Tibial nerve (tissue), 4 donors: ENCODE data around the gene SERINC1. TPM values are rescaled to one million over a fixed set of nuclear protein-coding genes. Genes with fewer than 3 reads are reported as not detected.

Experiments used
- DNase-seq, 2 donors: peaks; one replicate each; pipeline ENCODE4 v3.0.0-alpha.2; 2019; ENCODE audit warnings: low spot score in 2 of 2
- H3K27ac ChIP-seq, 4 donors: fragments of 200-600 bp; sonication (generic) in 3 of 4; one replicate each; pipeline ENCODE4 v1.5.1; 2017 to 2019; ENCODE audit warnings: mild to moderate bottlenecking in 1 of 4
- H3K27me3 ChIP-seq, 2 donors: fragments of 200-600 bp; sonication (generic) in 1 of 2; one replicate each; pipeline versions ENCODE4 v1.5.1 to v1.6.0; 2017 to 2019
- H3K36me3 ChIP-seq, 3 donors: fragments of 200-600 bp; sonication (generic); one replicate each; pipeline ENCODE4 v1.5.1; 2018 to 2019
- H3K4me1 ChIP-seq, 4 donors: fragments of 200-600 bp; sonication (generic) in 3 of 4; one replicate each; pipeline ENCODE4 v1.5.1; 2017 to 2019
- H3K4me3 ChIP-seq, 4 donors: fragments of 200-600 bp; sonication (generic) in 3 of 4; one replicate each; pipeline ENCODE4 v1.5.1; 2017 to 2019; ENCODE audit warnings: mild to moderate bottlenecking in 1 of 4, moderate library complexity in 1 of 4
- H3K9me3 ChIP-seq, 4 donors: fragments of 200-600 bp; sonication (generic) in 3 of 4; one replicate each; pipeline ENCODE4 v1.5.1; 2017 to 2019
- CTCF ChIP-seq, 5 experiments: fragments of 200-600 bp in 3 of 5; fragments of 450-650 bp in 2 of 5; sonication (generic) in 3 of 5; IDR thresholded peaks; one replicate each; pipeline ENCODE4 v1.5.1; 2016 to 2019; ENCODE audit warnings: antibody characterized with exemption in 5 of 5, mild to moderate bottlenecking in 3 of 5, moderate library complexity in 2 of 5
- EP300 ChIP-seq, 2 donors: sonication (generic); formaldehyde crosslinking; IDR thresholded peaks; one replicate each; pipeline ENCODE4 v1.6.1; 2017; ENCODE audit warnings: antibody characterized with exemption in 2 of 2, mild to moderate bottlenecking in 1 of 2
- POLR2A ChIP-seq, 2 donors: fragments of 450-650 bp; IDR thresholded peaks; one replicate each; pipeline ENCODE4 v1.6.1; 2017; ENCODE audit warnings: antibody characterized with exemption in 2 of 2, mild to moderate bottlenecking in 2 of 2, moderate library complexity in 2 of 2
- WGBS, 2 donors: methylation state at CpG; one replicate each; pipeline ENCODE4 v1.1.5; 2018; 5-methylcytosine and 5-hydroxymethylcytosine counted together
- total RNA-seq, 4 donors: library from RNA; depleted of rRNA; stranded (reverse); fragments of >200 nt; gene quantifications; one replicate each; pipeline ENCODE4 v1.1.0, GENCODE V29; 2016

SERINC1 gene
- total RNA-seq, 4 donors from 2014 or later = 167 to 275 (median 248) TPM

GRCh38 chr6:122432816-122433215 is 38.8 kb downstream of the SERINC1 start:
- H3K4me1 ChIP-seq = no peaks in the 10 kb centered on the region
- no peak for DNase-seq
- H3K27ac ChIP-seq = no peak overlapping the region
- no peak overlapping the region for H3K4me3 ChIP-seq
- peaks cover 0 to 54% (median 8%) of the 10 kb centered on the region in 3 donors for H3K36me3 ChIP-seq
- no peaks in the 10 kb centered on the region for H3K27me3 ChIP-seq
- TF ChIP-seq POLR2A (IDR thresholded peaks at IDR 0.05) (no peak), CTCF (IDR thresholded peaks at IDR 0.05) (no peak), EP300 (IDR thresholded peaks at IDR 0.05) (no peak)
- WGBS, 2 donors = 91% methylated on average over 3 of the region's 3 CpGs
- H3K9me3 ChIP-seq = no peaks in the 10 kb centered on the region

GRCh38 chr6:122431780-122432179 is 39.8 kb downstream of the SERINC1 start:
- no peak overlapping the region for H3K4me3 ChIP-seq
- no peaks in the 10 kb centered on the region for H3K27me3 ChIP-seq
- no peak for DNase-seq
- no peaks in the 10 kb centered on the region for H3K9me3 ChIP-seq
- no peaks in the 10 kb centered on the region for H3K4me1 ChIP-seq
- peaks cover 0 to 48% (median 8%) of the 10 kb centered on the region in 3 donors for H3K36me3 ChIP-seq
- no peak overlapping the region for H3K27ac ChIP-seq
- 95 to 98% methylated on average over 4 of the region's 4 CpGs for WGBS, 2 donors
- TF ChIP-seq CTCF (IDR thresholded peaks at IDR 0.05) = no peak
- TF ChIP-seq EP300 (IDR thresholded peaks at IDR 0.05) = no peak
- no peak for TF ChIP-seq POLR2A (IDR thresholded peaks at IDR 0.05)

GRCh38 chr6:122429323-122429722 is 42.3 kb downstream of the SERINC1 start:
- no peak for TF ChIP-seq CTCF (IDR thresholded peaks at IDR 0.05)
- no peak for TF ChIP-seq POLR2A (IDR thresholded peaks at IDR 0.05)
- no peak for TF ChIP-seq EP300 (IDR thresholded peaks at IDR 0.05)

GRCh38 chr6:122428781-122429180 is 42.8 kb downstream of the SERINC1 start:
- H3K9me3 ChIP-seq = no peaks in the 10 kb centered on the region
- H3K27me3 ChIP-seq = no peaks in the 10 kb centered on the region
- H3K4me1 ChIP-seq = no peaks in the 10 kb centered on the region
- H3K27ac ChIP-seq = no peak overlapping the region
- no peak overlapping the region for H3K4me3 ChIP-seq
- TF ChIP-seq CTCF (IDR thresholded peaks at IDR 0.05) (no peak), POLR2A (IDR thresholded peaks at IDR 0.05) (no peak), EP300 (IDR thresholded peaks at IDR 0.05) (no peak)
- H3K36me3 ChIP-seq = peaks cover 0 to 53% (median 8%) of the 10 kb centered on the region in 3 donors
- WGBS, 2 donors = 96 to 100% methylated on average over 1 of the region's 1 CpG
- no peak for DNase-seq

More at GRCh38 chr6:122429323-122429722, 42.3 kb downstream of the SERINC1 start:
- no peaks in the 10 kb centered on the region for H3K27me3 ChIP-seq
- H3K27ac ChIP-seq = no peak overlapping the region
- no peaks in the 10 kb centered on the region for H3K9me3 ChIP-seq
- H3K4me1 ChIP-seq = no peaks in the 10 kb centered on the region
- peaks cover 0 to 53% (median 8%) of the 10 kb centered on the region in 3 donors for H3K36me3 ChIP-seq
- H3K4me3 ChIP-seq = no peak overlapping the region
- no peak for DNase-seq

- Histone ChIP-seq H3K4me3 (no peak overlapping the region), H3K9me3 (no peaks in the 10 kb centered on the region), H3K36me3 (peaks cover 0 to 56% (median under 1%) of the 10 kb centered on the region in 3 donors), H3K4me1 (no peaks in the 10 kb centered on the region), H3K27me3 (no peaks in the 10 kb centered on the region), H3K27ac (no peak overlapping the region)
- no peak for DNase-seq
- TF ChIP-seq POLR2A (IDR thresholded peaks at IDR 0.05) = no peak
- no peak for TF ChIP-seq CTCF (IDR thresholded peaks at IDR 0.05)
- TF ChIP-seq EP300 (IDR thresholded peaks at IDR 0.05) = no peak
- WGBS, 2 donors = 91 to 96% methylated on average over 3 of the region's 3 CpGs
Observed at GRCh38 chr6:122426597-122426996, 45.0 kb downstream of the SERINC1 start.
